ENCODE results near the gene RGS10. TPM values are rescaled to one million over a fixed set of nuclear protein-coding genes. Genes with fewer than 3 reads are reported as not detected.
"Not testable (repeated sequence)": the region's sequence is repeated elsewhere in the genome, so short reads cannot be mapped to it uniquely, and the experiment has no call there.

Gene RGS10, protein sequence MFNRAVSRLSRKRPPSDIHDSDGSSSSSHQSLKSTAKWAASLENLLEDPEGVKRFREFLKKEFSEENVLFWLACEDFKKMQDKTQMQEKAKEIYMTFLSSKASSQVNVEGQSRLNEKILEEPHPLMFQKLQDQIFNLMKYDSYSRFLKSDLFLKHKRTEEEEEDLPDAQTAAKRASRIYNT
- total RNA-seq = 2.3 and 3.6 TPM in 2 replicates

DNA sequence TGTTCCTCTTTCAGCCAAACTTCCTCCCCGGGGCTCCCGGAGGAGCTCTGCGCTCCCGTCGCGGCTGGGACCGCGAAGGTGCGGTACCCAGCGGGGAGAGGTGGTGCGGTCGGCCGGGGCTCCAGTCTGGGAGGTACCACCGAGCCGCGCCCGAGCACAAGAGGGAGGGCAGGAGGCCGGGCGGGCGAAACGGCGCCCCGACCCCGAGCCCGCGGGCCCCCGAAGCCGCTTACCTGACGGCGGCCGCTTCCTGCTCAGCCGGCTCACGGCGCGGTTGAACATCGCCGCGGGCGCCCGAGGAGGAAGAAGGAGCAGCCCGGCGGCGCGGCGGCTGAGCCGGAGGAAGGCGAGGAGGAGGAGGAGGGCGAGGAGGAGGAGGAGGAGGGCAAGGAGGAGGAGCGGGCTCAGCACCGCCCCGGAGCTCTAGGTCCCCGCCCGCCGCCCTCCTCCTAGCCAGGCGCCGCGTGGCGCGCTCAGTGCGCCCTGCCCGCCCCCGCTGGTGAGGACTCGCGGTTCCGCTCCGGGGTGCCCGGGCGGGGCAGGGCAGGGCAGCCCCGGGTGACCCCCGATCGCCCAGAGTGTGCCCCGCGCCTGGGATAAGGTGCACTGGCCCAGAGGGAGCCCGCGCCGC lies at the start of gene RGS10:
Gene RGS10, minus strand, starts transcription at position 363 of the 631 bp plus-strand sequence. Its CDS starts 81 bp downstream, at position 282.
- peak in 1 of 2 donors; percentile 72 for DNase-seq (ENCODE audit: low read depth in 2 of 2)

DNA sequence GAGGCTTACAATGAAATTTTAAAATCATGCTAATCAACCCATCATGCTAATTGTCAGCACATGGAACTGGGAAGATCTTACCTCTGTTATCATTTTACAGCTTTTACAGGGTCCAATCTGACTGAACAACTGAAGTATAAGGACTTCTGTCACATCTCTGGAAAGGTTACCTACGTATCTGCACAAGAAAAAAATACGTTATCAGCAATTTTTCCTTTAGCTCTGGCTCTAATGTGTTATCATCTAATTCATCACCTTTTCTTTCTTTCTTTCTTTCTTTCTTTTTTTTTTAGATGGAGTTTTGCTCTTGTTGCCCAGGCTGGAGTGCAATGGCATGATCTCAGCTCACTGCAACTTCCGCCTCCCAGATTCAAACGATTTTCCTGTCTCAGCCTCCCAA lies 45.6 kb upstream of the RGS10 start:
- DNase-seq (ENCODE audit: low read depth in 2 of 2) = no peak

GRCh38 chr10:119578355-119578754 lies 35.8 kb upstream of the RGS10 start:
- DNase-seq (ENCODE audit: low read depth in 2 of 2) = no peak

DNA sequence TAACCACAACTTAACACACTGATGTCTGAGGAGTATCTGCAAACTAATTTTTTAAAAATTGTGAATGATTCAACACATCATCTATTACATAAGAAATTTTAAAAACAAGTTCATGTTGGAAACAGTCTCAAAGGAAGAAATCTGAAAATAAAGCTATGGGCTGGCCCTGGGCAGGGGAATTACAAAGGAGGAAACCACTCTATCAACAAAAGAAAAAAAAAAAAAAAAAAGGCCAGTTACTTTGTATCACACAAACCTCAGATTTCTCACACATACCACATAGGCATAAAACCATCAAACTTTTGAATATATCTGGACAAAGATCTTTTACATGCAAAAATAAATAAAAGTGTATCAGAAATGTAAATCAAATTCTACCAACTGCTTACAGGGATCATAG lies 33.5 kb upstream of the RGS10 start:
- DNase-seq (ENCODE audit: low read depth in 2 of 2) = no peak

DNA sequence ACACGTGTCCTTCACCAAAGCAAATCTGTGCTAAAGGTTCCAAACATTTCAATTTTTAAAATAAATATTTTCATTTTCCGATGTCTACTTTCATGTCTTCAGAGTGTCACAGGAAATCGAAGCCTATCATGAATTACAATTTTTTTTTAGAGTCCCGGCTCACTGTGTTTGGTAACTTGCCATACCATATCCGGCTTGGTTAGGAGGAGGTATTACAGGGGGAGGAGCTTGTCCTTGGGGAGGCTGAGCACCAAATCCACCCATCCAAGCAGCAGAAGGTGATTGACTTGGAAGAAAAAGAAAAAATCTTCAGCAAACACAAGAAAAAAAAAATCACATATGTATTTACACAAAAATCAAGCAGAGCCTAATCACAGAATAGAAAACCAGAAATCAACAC lies 33.0 kb upstream of the RGS10 start:
- peak in 1 of 2 donors; percentile 39 for DNase-seq (ENCODE audit: low read depth in 2 of 2)

DNA sequence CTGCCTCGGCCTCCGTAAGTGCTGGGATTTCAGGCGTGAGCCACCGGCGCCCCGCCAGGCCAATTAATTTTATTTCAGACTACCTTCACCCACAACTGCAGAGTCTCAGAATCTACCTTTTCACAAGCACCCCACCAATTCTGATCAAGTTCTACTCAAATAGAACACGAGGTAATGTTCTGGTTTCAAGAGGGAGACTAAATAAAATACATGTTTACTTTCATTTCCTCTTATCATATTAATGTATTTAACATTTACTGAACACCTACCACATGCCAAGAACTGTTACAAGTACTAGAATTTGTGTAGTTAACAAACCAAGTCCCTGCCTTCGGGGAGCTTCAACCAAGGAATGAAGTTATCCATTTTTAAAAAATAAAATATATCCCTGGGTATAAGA lies 25.5 kb upstream of the RGS10 start:
- no peak for DNase-seq (ENCODE audit: low read depth in 2 of 2)

GRCh38 chr10:119562097-119562496 lies 19.6 kb upstream of the RGS10 start:
- no peak for DNase-seq (ENCODE audit: low read depth in 2 of 2)

GRCh38 chr10:119559511-119559910 lies 17.0 kb upstream of the RGS10 start:
- not testable (repeated sequence) for DNase-seq (ENCODE audit: low read depth in 2 of 2)

- not testable (repeated sequence) for DNase-seq (ENCODE audit: low read depth in 2 of 2)
Measured at GRCh38 chr10:119556081-119556480, 13.6 kb upstream of the RGS10 start.

GRCh38 chr10:119555178-119555784 lies 12.8 kb upstream of the RGS10 start:
- no peak for DNase-seq (ENCODE audit: low read depth in 2 of 2)

- no peak for DNase-seq (ENCODE audit: low read depth in 2 of 2)
Measured at GRCh38 chr10:119550827-119551226, 8.3 kb upstream of the RGS10 start.

- no peak for DNase-seq (ENCODE audit: low read depth in 2 of 2)
Measured at GRCh38 chr10:119549247-119549999, 6.9 kb upstream of the RGS10 start.

DNA sequence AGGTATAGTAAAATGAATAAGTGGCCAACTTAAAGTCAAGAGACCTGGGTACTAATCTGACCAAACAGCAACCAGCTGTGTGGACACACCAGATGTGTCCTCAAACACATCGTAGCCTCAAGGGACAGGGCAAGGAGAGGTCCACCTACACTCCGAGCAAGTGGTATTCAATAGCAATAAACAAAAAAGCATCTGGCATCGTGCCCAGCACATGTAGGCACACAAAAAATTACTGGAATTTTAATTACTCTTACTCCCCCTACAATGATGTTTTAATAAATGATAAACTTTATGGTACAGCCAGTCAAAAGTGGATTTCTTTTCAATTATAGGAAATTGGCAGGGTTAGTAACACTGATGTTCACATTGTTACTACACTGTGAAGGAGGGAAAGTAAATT lies 3.5 kb upstream of the RGS10 start:
- no peak for DNase-seq (ENCODE audit: low read depth in 2 of 2)

GRCh38 chr10:119545310-119545709 lies 2.8 kb upstream of the RGS10 start:
- no peak for DNase-seq (ENCODE audit: low read depth in 2 of 2)

GRCh38 chr10:119543814-119544642 lies 1.5 kb upstream of the RGS10 start:
- DNase-seq (ENCODE audit: low read depth in 2 of 2) = no peak

DNA sequence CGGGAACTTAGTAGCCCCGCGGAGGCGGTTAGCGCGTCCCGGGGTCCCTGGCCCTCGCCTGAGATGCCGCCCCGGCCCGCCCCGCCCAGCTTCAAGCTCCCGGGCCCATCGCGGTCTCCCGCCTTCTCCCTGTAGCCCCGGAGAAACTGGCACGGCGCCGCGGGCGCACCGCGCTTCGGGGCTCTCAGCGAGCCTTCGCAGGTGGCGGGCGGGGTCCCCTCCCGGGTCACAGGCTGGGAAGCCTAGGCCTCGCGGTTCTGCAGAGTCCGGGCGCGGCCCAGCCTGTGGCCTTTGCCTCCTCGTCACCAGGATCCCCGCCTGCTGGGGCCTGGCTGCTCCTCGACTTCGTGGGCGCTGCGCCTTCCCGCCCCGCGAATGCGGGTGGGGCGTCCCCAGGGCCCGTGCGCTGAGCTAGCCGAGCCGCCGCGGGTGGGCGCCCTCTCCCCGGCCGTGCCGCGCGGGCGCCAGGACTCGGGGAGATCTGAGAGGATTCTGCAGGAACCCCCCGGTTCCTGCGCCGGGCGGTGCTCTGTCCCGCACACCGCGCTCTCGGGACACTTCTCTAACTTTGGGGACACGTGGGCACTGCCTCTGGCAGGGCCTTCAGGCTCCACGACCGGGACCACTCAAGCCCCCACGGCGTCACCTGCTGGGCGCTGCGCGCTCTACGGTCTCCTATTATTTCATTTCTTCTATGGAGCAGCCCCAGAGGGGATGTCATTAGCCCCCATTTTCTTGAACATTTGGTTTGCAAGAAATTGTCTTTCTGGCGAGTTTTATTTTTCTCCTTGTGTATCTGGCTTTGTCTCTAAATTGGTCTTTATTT lies 682 bp upstream of the RGS10 start:
- DNase-seq (ENCODE audit: low read depth in 2 of 2) = peak; percentile 17 to 56

GRCh38 chr10:119541459-119542356 lies 811 bp downstream of the RGS10 start:
- no peak for DNase-seq (ENCODE audit: low read depth in 2 of 2)

DNA sequence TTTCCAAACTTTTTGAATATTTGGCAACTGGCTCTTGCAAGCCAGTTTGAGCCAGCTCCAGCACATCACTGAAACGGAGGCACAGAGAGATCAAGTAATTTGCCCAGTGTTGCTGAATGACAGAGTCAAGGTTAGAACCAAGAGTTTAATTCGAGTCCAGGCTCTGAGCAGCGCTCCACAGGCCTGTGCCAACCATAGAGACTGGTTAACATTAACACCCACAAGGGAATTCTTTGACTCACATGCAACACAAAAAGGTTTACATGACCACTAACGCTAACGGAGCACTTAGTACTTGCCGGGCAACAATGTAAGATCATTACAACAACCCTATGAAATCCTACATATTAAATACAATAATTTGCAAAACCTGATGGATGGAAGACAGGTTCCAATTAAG lies 1.5 kb downstream of the RGS10 start:
- DNase-seq (ENCODE audit: low read depth in 2 of 2) = no peak

GRCh38 chr10:119540038-119540437 lies 2.5 kb downstream of the RGS10 start:
- no peak for DNase-seq (ENCODE audit: low read depth in 2 of 2)
